ENCODE measurements around the gene CCDC187.

GRCh38 chr9:136260936-136261472, 42.9 kb downstream of the CCDC187 start:
- TF ChIP-seq POLR2A (IDR thresholded peaks at IDR 0.05; ENCODE audit: low read depth, low read length) = no peak
- TF ChIP-seq POLR2AphosphoS5 (IDR thresholded peaks at IDR 0.05; ENCODE audit: low read depth, low read length) = no peak
- no peak for TF ChIP-seq TAF1 (IDR thresholded peaks at IDR 0.05; ENCODE audit: borderline replicate concordance, low read depth, low read length)

Data from GM12892 (cell line).